Measurements from ENCODE around the gene MYLK3. TPM values are rescaled to one million over a fixed set of nuclear protein-coding genes. Genes with fewer than 3 reads are reported as not detected.

Gene MYLK3
- total RNA-seq, 4 donors from 2014 or later: 0.20 to 1.0 (median 0.26) TPM

- no peak overlapping the region for H3K4me3 ChIP-seq
- peaks cover 0 to 4% of the 10 kb centered on the region in 2 donors for H3K27me3 ChIP-seq
- H3K36me3 ChIP-seq: no peaks in the 10 kb centered on the region
- H3K27ac ChIP-seq: no peak overlapping the region
- TF ChIP-seq POLR2A (IDR thresholded peaks at IDR 0.05) (no peak), EP300 (IDR thresholded peaks at IDR 0.05) (no peak)
- TF ChIP-seq, protein P1, sequence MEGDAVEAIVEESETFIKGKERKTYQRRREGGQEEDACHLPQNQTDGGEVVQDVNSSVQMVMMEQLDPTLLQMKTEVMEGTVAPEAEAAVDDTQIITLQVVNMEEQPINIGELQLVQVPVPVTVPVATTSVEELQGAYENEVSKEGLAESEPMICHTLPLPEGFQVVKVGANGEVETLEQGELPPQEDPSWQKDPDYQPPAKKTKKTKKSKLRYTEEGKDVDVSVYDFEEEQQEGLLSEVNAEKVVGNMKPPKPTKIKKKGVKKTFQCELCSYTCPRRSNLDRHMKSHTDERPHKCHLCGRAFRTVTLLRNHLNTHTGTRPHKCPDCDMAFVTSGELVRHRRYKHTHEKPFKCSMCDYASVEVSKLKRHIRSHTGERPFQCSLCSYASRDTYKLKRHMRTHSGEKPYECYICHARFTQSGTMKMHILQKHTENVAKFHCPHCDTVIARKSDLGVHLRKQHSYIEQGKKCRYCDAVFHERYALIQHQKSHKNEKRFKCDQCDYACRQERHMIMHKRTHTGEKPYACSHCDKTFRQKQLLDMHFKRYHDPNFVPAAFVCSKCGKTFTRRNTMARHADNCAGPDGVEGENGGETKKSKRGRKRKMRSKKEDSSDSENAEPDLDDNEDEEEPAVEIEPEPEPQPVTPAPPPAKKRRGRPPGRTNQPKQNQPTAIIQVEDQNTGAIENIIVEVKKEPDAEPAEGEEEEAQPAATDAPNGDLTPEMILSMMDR (IDR thresholded peaks at IDR 0.05): no peak
- DNase-seq (ENCODE audit: low spot score in 2 of 2): no peak
- no peaks in the 10 kb centered on the region for H3K9me3 ChIP-seq
- 48 to 59% methylated on average over 14 to 20 of the region's 21 CpGs for WGBS, 2 donors
- H3K4me1 ChIP-seq: no peaks in the 10 kb centered on the region
Observed at GRCh38 chr16:46757339-46758050, 9.4 kb upstream of the MYLK3 start.

- Histone ChIP-seq H3K4me1 (no peaks in the 10 kb centered on the region), H3K27me3 (peaks cover 0 to 4% of the 10 kb centered on the region in 2 donors), H3K36me3 (no peaks in the 10 kb centered on the region), H3K27ac (no peak overlapping the region), H3K4me3 (no peak overlapping the region), H3K9me3 (no peaks in the 10 kb centered on the region)
- 84 to 88% methylated on average over 11 of the region's 11 CpGs for WGBS, 2 donors
- DNase-seq (ENCODE audit: low spot score in 2 of 2): no peak
- TF ChIP-seq EP300 (IDR thresholded peaks at IDR 0.05) (no peak), POLR2A (IDR thresholded peaks at IDR 0.05) (no peak)
- TF ChIP-seq, protein P1 (IDR thresholded peaks at IDR 0.05): no peak
Observed at GRCh38 chr16:46756772-46757171, 8.6 kb upstream of the MYLK3 start.

GRCh38 chr16:46753015-46753414 lies 4.9 kb upstream of the MYLK3 start:
- no peak for TF ChIP-seq EP300 (IDR thresholded peaks at IDR 0.05)
- TF ChIP-seq, protein P1 (IDR thresholded peaks at IDR 0.05): no peak
- no peak for TF ChIP-seq POLR2A (IDR thresholded peaks at IDR 0.05)
- no peak for DNase-seq (ENCODE audit: low spot score in 2 of 2)
- H3K4me3 ChIP-seq: no peak overlapping the region
- no peak overlapping the region for H3K27ac ChIP-seq
- no peaks in the 10 kb centered on the region for H3K4me1 ChIP-seq
- peaks cover 0 to 4% of the 10 kb centered on the region in 2 donors for H3K27me3 ChIP-seq
- H3K36me3 ChIP-seq: no peaks in the 10 kb centered on the region
- H3K9me3 ChIP-seq: no peaks in the 10 kb centered on the region
- 81 to 91% methylated on average over 5 of the region's 5 CpGs for WGBS, 2 donors

DNA sequence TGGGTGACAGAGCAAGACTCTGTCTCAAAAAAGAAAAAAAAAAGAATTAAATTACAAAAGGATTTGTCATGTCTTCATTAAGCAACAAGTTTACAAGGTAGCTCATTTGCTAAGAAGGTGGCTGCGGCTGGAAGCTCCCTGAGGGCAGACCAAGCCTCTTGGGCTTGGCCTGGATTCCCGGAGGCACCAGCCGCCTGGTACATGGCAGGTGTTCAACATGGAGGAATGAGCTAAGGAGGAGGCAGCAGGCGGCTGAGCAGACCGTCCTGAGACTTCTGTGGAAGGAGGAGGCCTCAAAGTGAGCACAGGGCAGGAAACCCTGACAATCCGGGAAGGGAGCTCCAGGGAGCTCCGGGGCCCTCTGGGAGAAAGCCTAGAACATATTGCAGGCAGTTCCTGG lies 3.2 kb upstream of the MYLK3 start:
- Histone ChIP-seq H3K4me3 (no peak overlapping the region), H3K4me1 (no peaks in the 10 kb centered on the region), H3K27me3 (no peaks in the 10 kb centered on the region), H3K9me3 (no peaks in the 10 kb centered on the region), H3K27ac (no peak overlapping the region), H3K36me3 (no peaks in the 10 kb centered on the region)
- TF ChIP-seq POLR2A (IDR thresholded peaks at IDR 0.05) (no peak), EP300 (IDR thresholded peaks at IDR 0.05) (no peak)
- TF ChIP-seq, protein P1 (IDR thresholded peaks at IDR 0.05): no peak
- 62 to 77% methylated on average over 7 of the region's 7 CpGs for WGBS, 2 donors
- no peak for DNase-seq (ENCODE audit: low spot score in 2 of 2)

- DNase-seq (ENCODE audit: low spot score in 2 of 2): no peak
- WGBS, 2 donors: 67 to 68% methylated on average over 20 of the region's 20 CpGs
- Histone ChIP-seq H3K36me3 (no peaks in the 10 kb centered on the region), H3K4me1 (no peaks in the 10 kb centered on the region), H3K27me3 (no peaks in the 10 kb centered on the region), H3K4me3 (no peak overlapping the region), H3K27ac (no peak overlapping the region), H3K9me3 (no peaks in the 10 kb centered on the region)
- TF ChIP-seq EP300 (IDR thresholded peaks at IDR 0.05): no peak
- no peak for TF ChIP-seq POLR2A (IDR thresholded peaks at IDR 0.05)
- TF ChIP-seq, protein P1 (IDR thresholded peaks at IDR 0.05): no peak
Observed at GRCh38 chr16:46748775-46749705, 896 bp upstream of the MYLK3 start.
